Measurements from ENCODE around the gene WDR93. TPM values are rescaled to one million over a fixed set of nuclear protein-coding genes. Genes with fewer than 3 reads are reported as not detected.

The WDR93 gene
- total RNA-seq, 4 donors from 2014 or later, result 0.12 to 0.26 TPM; not detected in 2

DNA sequence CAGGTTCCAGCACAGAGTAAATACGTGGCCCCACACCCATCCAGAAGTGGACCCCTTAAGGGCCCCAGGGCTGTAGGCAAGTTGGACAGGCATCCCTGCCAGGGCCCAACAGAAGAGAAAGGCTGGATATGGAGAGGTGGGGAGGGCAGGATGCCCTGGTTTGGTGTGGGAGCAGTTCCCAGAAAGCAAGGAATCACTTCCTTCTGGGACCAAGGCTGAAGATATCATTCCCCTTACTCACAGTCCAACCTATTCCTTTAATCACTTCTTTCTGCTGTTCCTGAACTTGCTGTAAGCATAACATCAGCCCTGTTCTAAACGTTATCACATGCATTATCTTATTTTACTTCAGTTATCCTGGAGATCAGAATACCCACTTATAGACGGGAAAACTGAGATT, 79.4 kb downstream of the WDR93 start:
- H3K4me3 ChIP-seq (ENCODE audit: low read depth, poor library complexity, severe bottlenecking), result no peak overlapping the region
- DNase-seq (ENCODE audit: low spot score in 2 of 2), result no peak
- intact Hi-C loops (cut with DNase I; ENCODE audit: low total_unique reads), result no loop called here
- TF ChIP-seq, protein P1, sequence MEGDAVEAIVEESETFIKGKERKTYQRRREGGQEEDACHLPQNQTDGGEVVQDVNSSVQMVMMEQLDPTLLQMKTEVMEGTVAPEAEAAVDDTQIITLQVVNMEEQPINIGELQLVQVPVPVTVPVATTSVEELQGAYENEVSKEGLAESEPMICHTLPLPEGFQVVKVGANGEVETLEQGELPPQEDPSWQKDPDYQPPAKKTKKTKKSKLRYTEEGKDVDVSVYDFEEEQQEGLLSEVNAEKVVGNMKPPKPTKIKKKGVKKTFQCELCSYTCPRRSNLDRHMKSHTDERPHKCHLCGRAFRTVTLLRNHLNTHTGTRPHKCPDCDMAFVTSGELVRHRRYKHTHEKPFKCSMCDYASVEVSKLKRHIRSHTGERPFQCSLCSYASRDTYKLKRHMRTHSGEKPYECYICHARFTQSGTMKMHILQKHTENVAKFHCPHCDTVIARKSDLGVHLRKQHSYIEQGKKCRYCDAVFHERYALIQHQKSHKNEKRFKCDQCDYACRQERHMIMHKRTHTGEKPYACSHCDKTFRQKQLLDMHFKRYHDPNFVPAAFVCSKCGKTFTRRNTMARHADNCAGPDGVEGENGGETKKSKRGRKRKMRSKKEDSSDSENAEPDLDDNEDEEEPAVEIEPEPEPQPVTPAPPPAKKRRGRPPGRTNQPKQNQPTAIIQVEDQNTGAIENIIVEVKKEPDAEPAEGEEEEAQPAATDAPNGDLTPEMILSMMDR (IDR thresholded peaks at IDR 0.05), result no peak
- no peak for TF ChIP-seq POLR2A (IDR thresholded peaks at IDR 0.05)
- WGBS, 2 donors, result 79 to 84% methylated on average over 3 of the region's 3 CpGs

DNA sequence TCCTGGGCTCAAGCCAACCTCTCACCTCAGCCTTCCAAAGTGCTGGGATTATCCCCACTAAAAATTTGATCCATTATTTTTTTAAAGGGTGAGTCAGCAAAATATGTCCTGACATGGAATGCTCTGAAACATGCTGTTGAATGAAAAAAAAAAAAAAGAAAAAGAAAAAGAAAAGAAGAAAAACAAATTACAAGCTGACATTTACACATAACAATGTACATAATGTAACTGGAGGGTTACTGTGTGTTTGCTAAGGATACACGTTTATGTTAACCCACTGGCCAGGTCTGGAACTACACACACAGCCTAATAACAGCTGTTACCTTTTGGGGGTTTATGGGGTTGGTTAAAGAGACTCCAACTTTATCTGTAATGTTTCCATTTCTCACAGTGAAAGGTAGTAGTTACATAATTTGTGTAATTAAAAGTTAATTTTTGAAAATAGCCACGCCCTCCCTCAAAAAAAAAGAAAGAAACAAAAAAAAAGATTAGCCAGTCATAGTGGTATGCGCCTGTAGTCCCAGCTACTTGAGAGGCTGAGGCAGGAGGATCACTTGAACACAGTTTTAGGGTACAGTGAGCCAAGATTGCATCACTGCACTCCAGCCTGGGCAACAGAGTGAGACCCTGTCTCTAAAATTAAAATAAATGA, 82.4 kb downstream of the WDR93 start:
- DNase-seq (ENCODE audit: low spot score in 2 of 2), result no peak
- no peak for TF ChIP-seq POLR2A (IDR thresholded peaks at IDR 0.05)
- TF ChIP-seq, protein P1 (IDR thresholded peaks at IDR 0.05), result no peak
- 62 to 67% methylated on average over 3 of the region's 3 CpGs for WGBS, 2 donors
- intact Hi-C loops (cut with DNase I; ENCODE audit: low total_unique reads), result no loop called here
- no peak overlapping the region for H3K4me3 ChIP-seq (ENCODE audit: low read depth, poor library complexity, severe bottlenecking)

DNA sequence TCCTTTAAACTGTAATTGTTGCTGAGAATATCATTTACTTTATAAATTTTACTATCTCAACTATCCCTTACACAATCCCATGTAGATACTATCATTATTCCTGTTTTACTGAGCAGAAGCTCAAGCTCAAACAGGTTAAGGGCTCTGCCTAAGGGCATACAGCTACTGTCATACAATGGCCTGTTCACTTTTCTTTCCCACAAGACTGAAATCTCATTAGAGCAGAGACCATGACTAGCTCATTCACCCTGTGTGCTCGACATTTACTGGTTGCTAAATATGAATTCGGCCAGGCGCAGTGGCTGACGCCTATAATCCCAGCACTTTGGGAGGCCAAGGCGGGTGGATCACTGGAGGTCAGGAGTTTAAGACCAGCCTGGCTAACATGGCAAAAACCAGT, 83.9 kb downstream of the WDR93 start:
- WGBS, 2 donors, result 50 to 64% methylated on average over 5 of the region's 5 CpGs
- no peak overlapping the region for H3K4me3 ChIP-seq (ENCODE audit: low read depth, poor library complexity, severe bottlenecking)
- intact Hi-C loops (cut with DNase I; ENCODE audit: low total_unique reads), result no loop called here
- TF ChIP-seq POLR2A (IDR thresholded peaks at IDR 0.05), result no peak
- TF ChIP-seq, protein P1 (IDR thresholded peaks at IDR 0.05), result no peak
- no peak for DNase-seq (ENCODE audit: low spot score in 2 of 2)

DNA sequence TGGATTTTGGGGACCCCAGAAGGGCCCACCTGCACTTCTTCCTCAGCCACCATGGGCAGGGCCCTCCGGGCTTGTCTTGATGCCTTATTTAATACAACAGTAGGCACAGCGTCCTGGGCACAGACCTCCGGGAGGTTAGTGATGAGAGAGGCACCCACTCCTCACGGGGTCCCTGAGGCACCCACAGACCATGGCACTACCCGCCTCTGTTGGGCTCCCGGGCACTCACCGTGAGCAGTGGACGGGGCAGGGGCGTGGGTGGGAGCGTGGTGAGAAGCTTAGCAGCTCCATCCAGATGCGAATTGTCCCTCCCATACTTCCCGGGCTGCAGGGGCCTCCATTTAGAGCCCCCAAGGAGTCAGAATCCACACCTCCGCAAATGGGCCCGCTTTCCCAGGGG, 85.2 kb downstream of the WDR93 start:
- 72 to 83% methylated on average over 13 to 14 of the region's 14 CpGs for WGBS, 2 donors
- DNase-seq (ENCODE audit: low spot score in 2 of 2), result peak in 1 of 2 donors; percentile 81
- intact Hi-C loops (cut with DNase I; ENCODE audit: low total_unique reads), result no loop called here

DNA sequence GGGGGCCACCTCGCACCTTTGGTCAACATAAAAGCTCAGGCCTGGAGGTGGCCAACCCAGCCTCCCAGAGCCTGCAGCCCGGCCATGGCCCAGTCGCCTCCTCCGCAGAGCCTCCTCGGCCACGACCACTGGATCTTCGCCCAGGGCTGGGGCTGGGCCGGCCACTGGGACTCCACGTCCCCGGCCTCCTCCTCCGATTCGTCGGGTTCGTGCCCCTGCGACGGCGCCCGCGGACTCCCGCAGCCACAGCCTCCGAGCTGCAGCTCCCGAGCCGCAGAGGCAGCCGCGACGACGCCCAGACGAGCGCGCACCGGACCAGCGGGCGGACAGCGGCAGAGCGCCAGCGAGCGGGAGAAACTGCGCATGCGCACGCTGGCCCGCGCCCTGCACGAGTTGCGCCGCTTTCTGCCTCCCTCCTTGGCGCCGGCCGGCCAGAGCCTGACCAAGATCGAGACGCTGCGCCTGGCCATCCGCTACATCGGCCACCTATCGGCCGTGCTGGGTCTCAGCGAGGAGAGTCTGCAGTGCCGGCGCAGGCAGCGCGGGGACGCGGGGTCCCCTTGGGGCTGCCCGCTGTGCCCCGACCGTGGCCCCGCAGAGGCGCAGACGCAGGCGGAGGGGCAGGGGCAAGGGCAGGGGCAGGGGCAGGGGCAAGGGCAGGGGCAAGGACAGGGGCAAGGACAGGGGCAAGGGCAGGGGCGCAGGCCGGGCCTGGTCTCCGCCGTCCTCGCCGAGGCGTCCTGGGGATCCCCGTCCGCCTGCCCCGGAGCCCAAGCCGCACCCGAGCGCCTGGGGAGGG, 85.9 kb downstream of the WDR93 start, which contains the start of gene MESP2:
Gene MESP2 (plus strand): TSS at position 59 of the 799 bp plus-strand sequence. CDS start 26 bp downstream, at position 85.
- intact Hi-C loops (cut with DNase I; ENCODE audit: low total_unique reads), result no loop called here
- peak; percentile 76 to 96 for DNase-seq (ENCODE audit: low spot score in 2 of 2)

More for the DNA sequence above, 85.2 kb downstream of the WDR93 start:
- no peak overlapping the region for H3K4me3 ChIP-seq (ENCODE audit: low read depth, poor library complexity, severe bottlenecking)
- no peak for TF ChIP-seq POLR2A (IDR thresholded peaks at IDR 0.05)
- TF ChIP-seq, protein P1 (IDR thresholded peaks at IDR 0.05), result no peak

More for the DNA sequence above, 85.9 kb downstream of the WDR93 start, which contains the start of gene MESP2:
- 6 to 8% methylated on average over 18 to 35 of the region's 82 CpGs for WGBS, 2 donors
- TF ChIP-seq, protein P1 (IDR thresholded peaks at IDR 0.05), result no peak
- TF ChIP-seq POLR2A (IDR thresholded peaks at IDR 0.05), result no peak
- H3K4me3 ChIP-seq (ENCODE audit: low read depth, poor library complexity, severe bottlenecking), result no peak within 1 kb of the TSS
